HG03460 (cell line): ENCODE measurements around the gene TMEM81.
A peak's percentile ranks its signal among the peaks of the same experiment; 100 is the strongest.

Source experiments
- ATAC-seq: cut with Tn5 transposase; IDR thresholded peaks from one replicate; pipeline ENCODE4 v1.9.1; 2021; ENCODE audit not compliant: unreplicated experiment

TMEM81 gene

GRCh38 chr1:205084360-205084759 lies at the start of gene TMEM81:
TMEM81 (minus strand) TSS chr1:205084460; CDS start chr1:205084320, 140 bp downstream.
- no peak for ATAC-seq

DNA sequence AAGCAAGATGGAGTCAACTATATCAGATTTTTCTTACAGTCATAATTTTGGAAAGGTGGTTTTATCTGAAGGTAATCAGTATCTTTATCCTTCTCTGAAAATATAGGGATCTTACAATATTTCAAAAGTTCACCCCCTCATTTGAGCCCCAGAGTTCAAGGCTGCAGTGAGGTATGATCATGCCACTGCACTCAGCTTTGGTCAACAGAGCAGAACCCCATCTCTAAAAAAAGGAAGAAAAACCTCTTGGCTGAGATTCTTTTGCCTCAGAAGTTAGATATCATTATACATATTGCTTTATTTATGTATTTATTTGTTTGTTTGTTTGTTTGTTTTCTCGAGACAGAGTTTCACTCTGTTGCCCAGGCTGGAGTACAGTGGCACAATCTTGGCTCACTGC lies 49.0 kb upstream of the TMEM81 start:
- ATAC-seq = no peak

GRCh38 chr1:205129447-205130029 lies 45.3 kb upstream of the TMEM81 start:
- no peak for ATAC-seq

DNA sequence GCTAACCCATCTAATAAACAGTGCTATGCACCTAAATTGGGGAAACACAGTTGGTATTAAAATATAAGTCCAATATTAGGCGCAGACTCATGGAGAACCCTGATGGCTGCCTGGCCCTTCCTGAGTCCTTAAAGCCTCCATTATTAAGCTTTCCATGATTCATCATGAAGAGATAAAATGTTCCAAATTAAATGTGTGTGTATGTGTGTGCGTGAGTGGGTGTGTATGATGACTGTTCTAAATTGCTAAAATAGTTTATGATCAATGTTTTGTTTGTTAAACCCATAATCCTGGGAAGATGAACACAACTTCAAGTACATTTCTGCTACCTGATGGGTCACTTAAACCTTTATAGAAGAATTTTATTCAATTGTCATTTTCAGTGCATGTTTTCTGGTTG lies 43.8 kb upstream of the TMEM81 start:
- ATAC-seq = no peak

DNA sequence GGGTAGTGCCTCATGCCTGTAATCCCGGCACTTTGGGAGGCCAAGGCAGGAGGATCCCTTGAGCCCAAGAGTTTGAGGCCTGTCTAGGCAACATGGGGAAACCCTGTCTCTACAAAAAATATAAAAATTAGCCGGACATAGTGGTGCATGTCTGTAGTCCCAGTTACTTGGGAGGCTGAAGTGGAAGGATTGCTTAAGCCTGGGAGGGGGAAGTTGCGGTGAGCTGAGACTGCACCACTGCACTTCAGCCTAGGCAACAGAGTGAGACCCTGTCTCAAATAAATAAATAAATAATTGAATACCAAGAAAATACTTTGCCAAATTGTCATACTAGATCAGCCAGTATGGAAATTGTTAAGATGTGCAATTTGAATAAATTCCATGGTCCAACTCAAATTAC lies 43.4 kb upstream of the TMEM81 start:
- no peak for ATAC-seq

- no peak for ATAC-seq
Observed at GRCh38 chr1:205124726-205125125, 40.5 kb upstream of the TMEM81 start.

DNA sequence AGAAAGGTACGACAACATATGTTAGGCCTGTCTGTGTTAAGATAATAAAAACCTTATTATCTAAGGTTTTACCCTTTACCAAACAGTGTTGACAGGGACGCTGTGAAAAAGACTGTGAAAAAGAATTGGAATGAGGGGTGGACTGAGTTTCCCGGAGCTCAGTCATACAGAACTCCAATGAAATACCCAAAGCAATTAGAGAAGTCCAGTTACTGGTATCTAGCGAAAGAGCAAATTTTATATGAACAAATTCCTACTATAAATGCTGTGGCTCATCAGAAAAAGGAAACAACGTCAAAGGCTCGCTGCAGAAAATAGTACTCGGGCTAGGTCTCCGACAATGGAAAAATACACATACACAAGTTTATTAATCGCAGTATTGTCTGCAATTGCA lies 38.2 kb upstream of the TMEM81 start:
- peak; percentile 7 for ATAC-seq

GRCh38 chr1:205121660-205122488 lies 37.6 kb upstream of the TMEM81 start, which contains the start of gene RBBP5:
RBBP5 (minus strand) TSS chr1:205121978; CDS start chr1:205121873, 105 bp downstream.
- peak; percentile 87 for ATAC-seq

DNA sequence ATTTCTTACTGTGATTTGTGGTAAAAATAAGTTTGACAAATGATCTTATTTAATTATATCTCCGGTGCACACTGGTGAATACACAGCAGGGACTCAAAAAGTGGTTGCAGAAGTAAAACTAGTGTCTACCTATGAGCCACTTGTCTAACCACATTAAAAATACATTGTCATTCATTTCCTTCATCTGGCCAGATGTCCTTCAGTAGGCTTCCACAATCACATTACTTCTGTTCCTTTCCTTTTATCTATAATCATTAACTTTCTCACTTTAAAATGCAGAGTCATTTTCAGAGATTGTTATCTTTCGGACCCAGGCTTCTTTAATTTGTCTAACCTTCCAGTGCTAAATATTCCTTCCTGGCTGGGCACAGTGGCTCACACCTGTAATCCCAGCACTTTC lies 34.5 kb upstream of the TMEM81 start:
- ATAC-seq = no peak

GRCh38 chr1:205111354-205111753 lies 27.1 kb upstream of the TMEM81 start:
- no peak for ATAC-seq

DNA sequence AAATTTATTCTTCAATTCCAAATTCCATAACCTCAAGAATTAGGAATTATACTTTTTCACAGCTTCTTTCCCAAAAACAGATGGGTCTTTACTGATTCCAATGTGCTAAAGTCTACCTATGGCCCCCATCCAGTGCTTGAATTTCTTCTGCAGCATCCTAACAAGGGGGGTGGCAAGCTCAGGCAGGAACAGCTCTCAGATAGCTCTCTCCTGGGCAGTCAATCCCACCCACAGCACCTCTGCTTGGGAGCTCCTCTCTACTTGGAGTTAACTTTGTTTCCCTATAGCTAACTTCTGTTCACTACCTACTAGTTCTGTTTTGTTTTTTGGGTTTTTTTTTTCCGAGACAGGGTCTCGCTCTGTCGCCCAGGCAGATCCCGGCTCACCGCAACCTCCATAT lies 25.5 kb upstream of the TMEM81 start:
- no peak for ATAC-seq

GRCh38 chr1:205109269-205109668 lies 25.0 kb upstream of the TMEM81 start:
- no peak for ATAC-seq

GRCh38 chr1:205108464-205108863 lies 24.2 kb upstream of the TMEM81 start:
- no peak for ATAC-seq

DNA sequence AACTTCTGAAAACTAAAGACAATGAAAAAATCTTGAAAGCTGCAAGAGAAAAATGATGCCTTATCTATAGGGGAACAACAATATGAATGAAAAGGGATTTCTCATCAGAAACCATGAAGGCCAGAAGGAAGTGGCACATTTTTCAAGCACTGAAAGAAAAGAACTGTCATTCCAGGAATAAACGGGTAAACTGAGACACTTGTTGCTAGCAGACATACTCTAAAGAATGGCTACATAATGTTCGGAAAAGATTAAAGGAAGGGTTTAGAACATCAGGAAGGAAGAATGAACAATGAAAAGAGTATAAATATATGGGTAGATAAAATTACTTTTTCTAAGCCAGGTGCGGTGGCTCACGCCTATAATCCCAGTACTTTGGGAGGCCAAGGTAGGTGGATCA lies 23.1 kb upstream of the TMEM81 start:
- ATAC-seq = no peak

- ATAC-seq = no peak
Observed at GRCh38 chr1:205102404-205102803, 18.1 kb upstream of the TMEM81 start.

GRCh38 chr1:205098242-205098641 lies 14.0 kb upstream of the TMEM81 start:
- no peak for ATAC-seq

GRCh38 chr1:205095422-205095821 lies 11.2 kb upstream of the TMEM81 start:
- no peak for ATAC-seq

- ATAC-seq = no peak
Observed at GRCh38 chr1:205091043-205091740, 6.9 kb upstream of the TMEM81 start.

DNA sequence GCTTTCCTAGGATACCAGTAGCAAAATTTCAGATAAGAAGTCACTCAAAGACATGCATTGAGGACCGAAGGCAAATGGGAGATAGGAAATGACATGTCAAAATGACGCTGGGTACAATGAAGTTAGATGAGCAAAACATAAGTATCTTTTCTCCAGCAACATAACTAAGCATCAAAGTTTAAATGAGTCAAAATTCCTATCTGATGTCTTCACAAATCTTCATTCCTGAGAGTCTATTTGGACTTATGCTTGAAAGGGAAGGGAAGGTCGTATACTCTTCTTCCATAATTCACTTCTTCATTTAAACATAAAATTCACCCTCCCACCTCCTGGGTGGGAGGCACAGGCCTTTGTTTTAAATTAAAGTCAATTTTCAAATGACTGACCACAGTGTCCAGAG lies 4.1 kb upstream of the TMEM81 start:
- no peak for ATAC-seq

- no peak for ATAC-seq
Observed at GRCh38 chr1:205082431-205082830, 1.8 kb downstream of the TMEM81 start.

- no peak for ATAC-seq
Observed at GRCh38 chr1:205077934-205078311, 6.3 kb downstream of the TMEM81 start.
